ENCODE measurements around the gene ARL4D. TPM values are rescaled to one million over a fixed set of nuclear protein-coding genes. Genes with fewer than 3 reads are reported as not detected.

The ARL4D gene
- polyA plus RNA-seq, 1 donor from 2014 or later, result 10.6 TPM

- H3K4me3 ChIP-seq (ENCODE audit: low read length), result no peak overlapping the region
- H3K9ac ChIP-seq (ENCODE audit: low read length), result no peak overlapping the region
- no peaks in the 10 kb centered on the region for H3K36me3 ChIP-seq (ENCODE audit: insufficient read depth, low read length)
- no peaks in the 10 kb centered on the region for H3K9me2 ChIP-seq (ENCODE audit: insufficient read depth, low read length)
- no peaks in the 10 kb centered on the region for H3F3A ChIP-seq (ENCODE audit: insufficient read depth, low read length, poor library complexity, severe bottlenecking)
- no peaks in the 10 kb centered on the region for H3K79me2 ChIP-seq (replicated peaks; ENCODE audit: insufficient read depth, low read length)
- no peak overlapping the region for H3K4me2 ChIP-seq (ENCODE audit: low read length)
- H3K9me3 ChIP-seq (ENCODE audit: low read length), result no peaks in the 10 kb centered on the region
- H4K20me1 ChIP-seq (ENCODE audit: insufficient read depth), result no peaks in the 10 kb centered on the region
- no peak overlapping the region for H3K27ac ChIP-seq (ENCODE audit: low read length)
- TF ChIP-seq REST (IDR thresholded peaks at IDR 0.05; ENCODE audit: borderline replicate concordance) (no peak), POLR2AphosphoS5 (IDR thresholded peaks at IDR 0.05) (no peak), CTCF (IDR thresholded peaks at IDR 0.05; ENCODE audit: poor library complexity, severe bottlenecking) (no peak), RAD21 (conservative IDR thresholded peaks at IDR 0.05) (no peak), TAF1 (IDR thresholded peaks at IDR 0.05; ENCODE audit: low read depth) (no peak), MXI1 (conservative IDR thresholded peaks at IDR 0.05; ENCODE audit: poor library complexity, severe bottlenecking) (no peak), EZH2 (IDR thresholded peaks at IDR 0.05; ENCODE audit: borderline replicate concordance, insufficient read depth, low read length, poor library complexity, severe bottlenecking) (no peak)
- H2AFZ ChIP-seq (ENCODE audit: low read depth, low read length), result no peak overlapping the region
- H3K27me3 ChIP-seq (ENCODE audit: insufficient read depth, low read depth, low read length), result no peaks in the 10 kb centered on the region
Measured at GRCh38 chr17:43416998-43417890, 18.5 kb downstream of the ARL4D start.

GRCh38 chr17:43418441-43419374, 19.9 kb downstream of the ARL4D start:
- Histone ChIP-seq H3K27ac (ENCODE audit: low read length) (no peak overlapping the region), H3K4me2 (ENCODE audit: low read length) (no peak overlapping the region)

More at GRCh38 chr17:43418441-43419374, 19.9 kb downstream of the ARL4D start:
- TF ChIP-seq CTCF (IDR thresholded peaks at IDR 0.05; ENCODE audit: poor library complexity, severe bottlenecking) (no peak), EP300 (conservative IDR thresholded peaks at IDR 0.05; ENCODE audit: poor library complexity, severe bottlenecking) (no peak), RAD21 (conservative IDR thresholded peaks at IDR 0.05) (no peak), POLR2AphosphoS5 (IDR thresholded peaks at IDR 0.05) (no peak), REST (IDR thresholded peaks at IDR 0.05; ENCODE audit: borderline replicate concordance) (no peak), TAF1 (IDR thresholded peaks at IDR 0.05; ENCODE audit: low read depth) (no peak), MXI1 (conservative IDR thresholded peaks at IDR 0.05; ENCODE audit: poor library complexity, severe bottlenecking) (no peak), SMC3 (conservative IDR thresholded peaks at IDR 0.05; ENCODE audit: poor library complexity) (no peak), EZH2 (IDR thresholded peaks at IDR 0.05; ENCODE audit: borderline replicate concordance, insufficient read depth, low read length, poor library complexity, severe bottlenecking) (no peak)
- no peaks in the 10 kb centered on the region for H3F3A ChIP-seq (ENCODE audit: insufficient read depth, low read length, poor library complexity, severe bottlenecking)
- H4K20me1 ChIP-seq (ENCODE audit: insufficient read depth), result no peaks in the 10 kb centered on the region
- no peaks in the 10 kb centered on the region for H3K79me2 ChIP-seq (replicated peaks; ENCODE audit: insufficient read depth, low read length)
- no peaks in the 10 kb centered on the region for H3K9me3 ChIP-seq (ENCODE audit: low read length)
- H3K36me3 ChIP-seq (ENCODE audit: insufficient read depth, low read length), result no peaks in the 10 kb centered on the region
- H3K4me3 ChIP-seq (ENCODE audit: low read length), result no peak overlapping the region
- H3K9ac ChIP-seq (ENCODE audit: low read length), result no peak overlapping the region
- H3K9me2 ChIP-seq (ENCODE audit: insufficient read depth, low read length), result no peaks in the 10 kb centered on the region
- no peak overlapping the region for H2AFZ ChIP-seq (ENCODE audit: low read depth, low read length)
- no peaks in the 10 kb centered on the region for H3K27me3 ChIP-seq (ENCODE audit: insufficient read depth, low read depth, low read length)
